Ishikawa (cell line): ENCODE results near the gene SCFD2.

Experiments
- CEBPB ChIP-seq: IDR thresholded peaks from 2 replicates; pipeline ENCODE4 v1.6.1; 2012
- CREB1 ChIP-seq: IDR thresholded peaks from 2 replicates; pipeline ENCODE4 v1.6.1; 2012; ENCODE audit warnings: low read depth
- EGR1 ChIP-seq: IDR thresholded peaks from 2 replicates; pipeline ENCODE4 v1.6.1; 2012
- EP300 ChIP-seq: IDR thresholded peaks from 2 replicates; pipeline ENCODE4 v1.6.1; 2012; ENCODE audit warnings: borderline replicate concordance
- FOXM1 ChIP-seq: IDR thresholded peaks from 2 replicates; pipeline ENCODE4 v1.6.1; 2012; ENCODE audit warnings: low read depth, borderline replicate concordance
- MAX ChIP-seq: IDR thresholded peaks from 2 replicates; pipeline ENCODE4 v1.6.1; 2012
- NFIC ChIP-seq: IDR thresholded peaks from 2 replicates; pipeline ENCODE4 v1.6.1; 2012
- RAD21 ChIP-seq: IDR thresholded peaks from 2 replicates; pipeline ENCODE4 v1.6.1; 2012; ENCODE audit warnings: low read depth
- REST ChIP-seq: IDR thresholded peaks from 2 replicates; pipeline ENCODE4 v1.6.1; 2012; ENCODE audit warnings: low read depth, mild to moderate bottlenecking
- TAF1 ChIP-seq: IDR thresholded peaks from 2 replicates; pipeline ENCODE4 v1.6.1; 2012; ENCODE audit warnings: low read depth, mild to moderate bottlenecking
- TCF12 ChIP-seq: IDR thresholded peaks from 2 replicates; pipeline ENCODE4 v1.6.1; 2012; ENCODE audit warnings: low read depth
- TEAD4 ChIP-seq: IDR thresholded peaks from 2 replicates; pipeline ENCODE4 v1.6.1; 2012
- USF1 ChIP-seq: IDR thresholded peaks from 2 replicates; pipeline ENCODE4 v1.6.1; 2012
- YY1 ChIP-seq: IDR thresholded peaks from 2 replicates; pipeline ENCODE4 v1.6.1; 2012; ENCODE audit warnings: low read depth
- ZBTB7A ChIP-seq: IDR thresholded peaks from 2 replicates; pipeline ENCODE4 v1.6.1; 2012; ENCODE audit warnings: low read depth

The SCFD2 gene

GRCh38 chr4:53075162-53075785 is 290.6 kb downstream of the SCFD2 start:
- TF ChIP-seq ZBTB7A (no peak), MAX (no peak)

- TF ChIP-seq USF1 (no peak), EP300 (no peak), TAF1 (no peak), CEBPB (no peak), YY1 (no peak), NFIC (no peak), MAX (no peak), CREB1 (no peak), REST (no peak), RAD21 (no peak), FOXM1 (no peak), EGR1 (no peak), ZBTB7A (no peak), TCF12 (no peak), TEAD4 (no peak)
These were observed 297.0 kb downstream of the SCFD2 start for GRCh38 chr4:53068755-53069330.

- TF ChIP-seq NFIC, result no peak
- TF ChIP-seq TCF12, result no peak
- TF ChIP-seq CEBPB, result no peak
- no peak for TF ChIP-seq TEAD4
- TF ChIP-seq MAX, result no peak
- no peak for TF ChIP-seq ZBTB7A
- no peak for TF ChIP-seq EGR1
- no peak for TF ChIP-seq EP300
- no peak for TF ChIP-seq REST
- no peak for TF ChIP-seq USF1
- no peak for TF ChIP-seq TAF1
- no peak for TF ChIP-seq FOXM1
- no peak for TF ChIP-seq YY1
- TF ChIP-seq RAD21, result no peak
- TF ChIP-seq CREB1, result no peak
These were observed 298.6 kb downstream of the SCFD2 start for GRCh38 chr4:53067125-53067802.

GRCh38 chr4:53066155-53066554 is 299.7 kb downstream of the SCFD2 start:
- no peak for TF ChIP-seq YY1
- no peak for TF ChIP-seq CREB1
- no peak for TF ChIP-seq TEAD4
- no peak for TF ChIP-seq MAX
- no peak for TF ChIP-seq TCF12
- no peak for TF ChIP-seq TAF1
- no peak for TF ChIP-seq EP300
- TF ChIP-seq FOXM1, result no peak
- no peak for TF ChIP-seq CEBPB
- no peak for TF ChIP-seq RAD21
- no peak for TF ChIP-seq ZBTB7A
- no peak for TF ChIP-seq NFIC
- no peak for TF ChIP-seq REST
- no peak for TF ChIP-seq EGR1
- no peak for TF ChIP-seq USF1
